KMS-11 (cell line): Measurements from ENCODE around the gene STARD6.
"Not testable (repeated sequence)": the region's sequence is repeated elsewhere in the genome, so short reads cannot be mapped to it uniquely, and the experiment has no call there.

ENCODE experiments used
- H2AFZ ChIP-seq: fragments of 200-600 bp; sonication (generic); 2 replicates; pipeline ENCODE4 v1.6.1; 2016; ENCODE audit warnings: antibody characterized with exemption, mixed run types, low read depth
- H3K27ac ChIP-seq: fragments of 200-600 bp; sonication (generic); 2 replicates; pipeline ENCODE4 v1.6.1; 2016; ENCODE audit warnings: mild to moderate bottlenecking, mixed run types
- H3K27me3 ChIP-seq: fragments of 200-600 bp; sonication (generic); 2 replicates; pipeline ENCODE4 v1.6.1; 2017; ENCODE audit warnings: mild to moderate bottlenecking, low read depth, mixed run types, moderate library complexity; ENCODE audit not compliant: insufficient read depth
- H3K36me3 ChIP-seq: fragments of 200-600 bp; sonication (generic); 2 replicates; pipeline ENCODE4 v1.6.1; 2017; ENCODE audit warnings: mild to moderate bottlenecking, mixed run types; ENCODE audit not compliant: insufficient read depth
- H3K4me1 ChIP-seq: fragments of 200-600 bp; sonication (generic); 2 replicates; pipeline ENCODE4 v1.6.1; 2016; ENCODE audit warnings: mild to moderate bottlenecking, low read depth, mixed run types; ENCODE audit not compliant: poor library complexity, severe bottlenecking
- H3K4me2 ChIP-seq: fragments of 200-600 bp; sonication (generic); 2 replicates; pipeline ENCODE4 v1.7.0; 2016; ENCODE audit warnings: mild to moderate bottlenecking, mixed run types
- H3K4me3 ChIP-seq: fragments of 200-600 bp; sonication (generic); IDR thresholded peaks from 2 replicates; pipeline ENCODE4 v1.6.1; 2017; ENCODE audit warnings: low read depth, low read length, mixed read lengths; ENCODE audit not compliant: insufficient read depth
- H3K79me2 ChIP-seq: fragments of 200-600 bp; sonication (generic); 2 replicates; pipeline ENCODE4 v1.6.1; 2016; ENCODE audit warnings: low read depth, mixed run types; ENCODE audit not compliant: insufficient read depth
- H3K9ac ChIP-seq: fragments of 200-600 bp; sonication (generic); 2 replicates; pipeline ENCODE4 v1.6.1; 2016; ENCODE audit warnings: mild to moderate bottlenecking, mixed run types
- H4K20me1 ChIP-seq: fragments of 200-600 bp; sonication (generic); 2 replicates; pipeline ENCODE4 v1.6.1; 2016; ENCODE audit warnings: mild to moderate bottlenecking, mixed run types; ENCODE audit not compliant: insufficient read depth
- TF ChIP-seq, protein P1 (sequence below): fragments of 200-600 bp; sonication (generic); conservative IDR thresholded peaks from 2 replicates; pipeline ENCODE4 v1.6.1; 2017; ENCODE audit warnings: low read depth, mild to moderate bottlenecking, antibody characterized with exemption, low read length, moderate library complexity, mixed read lengths

Gene STARD6

DNA sequence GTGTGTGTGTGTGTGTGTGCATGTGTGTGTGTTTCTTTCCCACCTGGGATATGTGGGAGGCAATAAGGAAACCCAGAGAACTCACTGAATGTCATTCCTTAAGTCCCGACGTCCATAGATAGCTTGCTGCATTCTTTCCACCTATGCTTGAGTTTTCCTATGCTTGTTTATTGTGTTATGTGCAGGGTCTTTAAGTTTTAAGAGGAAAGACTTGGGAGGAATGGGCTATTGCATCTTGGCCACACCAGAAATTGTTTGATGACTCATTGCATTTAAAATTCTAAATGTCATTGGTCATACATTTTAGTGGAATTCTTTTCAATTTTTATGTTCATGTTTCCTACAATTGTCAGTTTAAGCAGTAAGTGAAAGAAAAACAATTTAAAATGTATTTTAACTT, 33.7 kb downstream of the STARD6 start:
- no peak overlapping the region for H3K27ac ChIP-seq
- H3K36me3 ChIP-seq, result no peaks in the 10 kb centered on the region
- H3K27me3 ChIP-seq, result no peaks in the 10 kb centered on the region
- H3K9ac ChIP-seq, result no peak overlapping the region
- no peak overlapping the region for H2AFZ ChIP-seq
- no peaks in the 10 kb centered on the region for H3K4me1 ChIP-seq
- no peaks in the 10 kb centered on the region for H3K79me2 ChIP-seq
- no peaks in the 10 kb centered on the region for H4K20me1 ChIP-seq
- no peak overlapping the region for H3K4me2 ChIP-seq
- TF ChIP-seq, protein P1, sequence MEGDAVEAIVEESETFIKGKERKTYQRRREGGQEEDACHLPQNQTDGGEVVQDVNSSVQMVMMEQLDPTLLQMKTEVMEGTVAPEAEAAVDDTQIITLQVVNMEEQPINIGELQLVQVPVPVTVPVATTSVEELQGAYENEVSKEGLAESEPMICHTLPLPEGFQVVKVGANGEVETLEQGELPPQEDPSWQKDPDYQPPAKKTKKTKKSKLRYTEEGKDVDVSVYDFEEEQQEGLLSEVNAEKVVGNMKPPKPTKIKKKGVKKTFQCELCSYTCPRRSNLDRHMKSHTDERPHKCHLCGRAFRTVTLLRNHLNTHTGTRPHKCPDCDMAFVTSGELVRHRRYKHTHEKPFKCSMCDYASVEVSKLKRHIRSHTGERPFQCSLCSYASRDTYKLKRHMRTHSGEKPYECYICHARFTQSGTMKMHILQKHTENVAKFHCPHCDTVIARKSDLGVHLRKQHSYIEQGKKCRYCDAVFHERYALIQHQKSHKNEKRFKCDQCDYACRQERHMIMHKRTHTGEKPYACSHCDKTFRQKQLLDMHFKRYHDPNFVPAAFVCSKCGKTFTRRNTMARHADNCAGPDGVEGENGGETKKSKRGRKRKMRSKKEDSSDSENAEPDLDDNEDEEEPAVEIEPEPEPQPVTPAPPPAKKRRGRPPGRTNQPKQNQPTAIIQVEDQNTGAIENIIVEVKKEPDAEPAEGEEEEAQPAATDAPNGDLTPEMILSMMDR, result no peak
- H3K4me3 ChIP-seq, result no peak overlapping the region

DNA sequence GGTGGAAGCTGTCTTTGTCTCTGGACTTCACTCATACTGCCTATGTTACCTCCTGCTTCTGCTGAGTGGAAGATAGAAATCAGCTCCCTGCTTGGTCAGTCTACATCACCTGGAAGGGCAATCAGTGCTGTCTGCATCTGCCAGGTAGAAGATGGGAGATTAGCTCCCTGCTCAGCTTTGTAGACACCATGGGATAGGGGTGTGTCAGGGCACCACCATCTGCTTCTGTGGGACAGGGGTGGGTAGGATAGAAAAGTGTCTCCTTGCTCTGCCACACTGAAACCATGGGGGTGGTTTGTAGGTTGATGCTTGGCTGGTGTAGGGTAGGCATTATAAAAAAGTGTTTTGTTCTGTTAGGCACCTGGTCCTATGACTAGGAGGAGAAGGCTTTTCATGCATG, 34.1 kb downstream of the STARD6 start:
- no peak overlapping the region for H3K9ac ChIP-seq
- TF ChIP-seq, protein P1, result no peak
- H3K27ac ChIP-seq, result no peak overlapping the region
- H3K4me3 ChIP-seq, result no peak overlapping the region
- H2AFZ ChIP-seq, result no peak overlapping the region
- H3K4me1 ChIP-seq, result no peaks in the 10 kb centered on the region
- H3K4me2 ChIP-seq, result no peak overlapping the region
- no peaks in the 10 kb centered on the region for H3K27me3 ChIP-seq
- H3K36me3 ChIP-seq, result no peaks in the 10 kb centered on the region
- no peaks in the 10 kb centered on the region for H4K20me1 ChIP-seq
- H3K79me2 ChIP-seq, result no peaks in the 10 kb centered on the region

DNA sequence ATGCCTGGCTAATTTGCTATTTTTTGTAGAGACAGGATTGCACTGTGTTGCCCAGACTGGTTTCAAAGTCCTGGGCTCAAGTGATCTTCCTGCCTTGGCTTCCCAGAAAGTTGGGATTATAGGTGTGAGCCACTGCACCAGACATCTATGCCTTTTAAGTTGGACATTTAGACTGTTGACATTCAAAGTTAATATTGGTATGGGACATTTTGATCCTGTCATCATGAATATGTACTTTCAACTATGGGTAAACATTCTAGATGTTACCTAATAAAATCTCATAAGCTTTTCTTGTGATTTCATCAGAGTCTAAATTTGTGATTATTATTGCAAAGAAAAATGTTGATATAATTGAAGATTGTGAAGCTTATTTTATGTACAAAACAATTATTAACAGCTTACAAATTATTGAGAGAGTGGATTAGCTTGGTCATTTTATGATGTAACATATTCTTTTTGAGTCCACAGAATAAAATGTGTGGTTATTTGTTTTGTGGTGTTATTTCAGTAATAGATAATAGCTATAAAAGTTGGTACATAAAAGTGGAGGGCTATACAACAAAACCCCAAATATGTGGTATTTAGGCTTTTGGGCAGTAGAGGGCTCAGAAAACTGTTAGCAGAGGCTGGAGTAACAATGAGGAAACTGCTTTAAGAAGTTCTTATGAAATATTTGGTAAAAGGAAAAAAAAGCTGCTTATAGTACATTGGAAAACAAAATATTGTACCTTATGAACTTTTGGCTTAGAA, 41.4 kb downstream of the STARD6 start:
- Histone ChIP-seq H3K27me3 (no peaks in the 10 kb centered on the region), H3K4me2 (no peak overlapping the region)
- TF ChIP-seq, protein P1, result no peak

DNA sequence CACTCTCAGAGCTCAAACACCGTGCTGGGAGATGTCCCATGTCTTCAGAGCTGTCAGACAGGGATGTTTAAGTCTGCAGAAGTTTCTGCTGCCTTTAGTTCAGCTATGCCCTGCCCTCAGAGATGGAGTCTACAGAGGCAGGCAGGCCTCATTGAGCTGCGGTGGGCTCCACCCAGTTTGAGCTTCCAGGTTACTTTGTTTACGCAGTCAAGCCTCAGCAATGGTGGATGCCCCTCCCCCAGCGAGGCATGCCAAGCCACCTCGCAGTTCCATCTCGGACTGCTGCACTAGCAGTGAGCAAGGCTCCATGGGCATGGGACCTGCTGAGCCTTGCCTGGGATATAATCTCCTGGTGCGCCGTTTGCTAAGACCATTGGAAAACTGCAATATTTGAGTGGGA, 48.1 kb downstream of the STARD6 start:
- H2AFZ ChIP-seq, H3K9ac ChIP-seq, H3K4me1 ChIP-seq, H3K27ac ChIP-seq, H3K27me3 ChIP-seq, H4K20me1 ChIP-seq, H3K4me3 ChIP-seq, H3K36me3 ChIP-seq, H3K4me2 ChIP-seq, H3K79me2 ChIP-seq: not testable (repeated sequence)

More for the DNA sequence above, 41.4 kb downstream of the STARD6 start:
- H4K20me1 ChIP-seq, result no peaks in the 10 kb centered on the region
- no peak overlapping the region for H2AFZ ChIP-seq
- no peaks in the 10 kb centered on the region for H3K36me3 ChIP-seq
- H3K27ac ChIP-seq, result no peak overlapping the region
- no peaks in the 10 kb centered on the region for H3K79me2 ChIP-seq
- H3K4me1 ChIP-seq, result no peaks in the 10 kb centered on the region
- H3K9ac ChIP-seq, result no peak overlapping the region
- H3K4me3 ChIP-seq, result no peak overlapping the region

DNA sequence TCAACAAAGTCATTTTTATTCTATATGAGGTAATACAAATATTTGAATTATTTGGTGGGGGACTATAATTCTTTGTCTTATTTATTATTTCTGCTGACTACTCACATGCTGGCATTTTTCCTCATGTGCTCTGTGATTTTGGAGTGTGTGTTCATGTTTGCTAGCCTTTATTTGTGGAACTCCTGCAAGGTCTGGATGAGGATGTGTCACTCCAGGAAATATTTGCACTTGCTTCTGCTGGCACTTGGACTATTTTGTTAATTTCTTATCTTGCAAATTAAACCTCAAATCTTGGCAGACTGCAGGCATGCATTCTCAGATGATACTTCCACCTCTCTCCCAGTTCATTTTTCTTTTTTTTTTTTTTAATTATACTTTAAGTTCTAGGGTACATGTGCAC, 54.2 kb downstream of the STARD6 start:
- Histone ChIP-seq H4K20me1 (no peaks in the 10 kb centered on the region), H3K4me2 (no peak overlapping the region), H3K4me1 (no peaks in the 10 kb centered on the region), H2AFZ (no peak overlapping the region), H3K79me2 (no peaks in the 10 kb centered on the region), H3K27me3 (no peaks in the 10 kb centered on the region), H3K4me3 (no peak overlapping the region), H3K27ac (no peak overlapping the region), H3K9ac (no peak overlapping the region), H3K36me3 (no peaks in the 10 kb centered on the region)
- TF ChIP-seq, protein P1, result no peak

DNA sequence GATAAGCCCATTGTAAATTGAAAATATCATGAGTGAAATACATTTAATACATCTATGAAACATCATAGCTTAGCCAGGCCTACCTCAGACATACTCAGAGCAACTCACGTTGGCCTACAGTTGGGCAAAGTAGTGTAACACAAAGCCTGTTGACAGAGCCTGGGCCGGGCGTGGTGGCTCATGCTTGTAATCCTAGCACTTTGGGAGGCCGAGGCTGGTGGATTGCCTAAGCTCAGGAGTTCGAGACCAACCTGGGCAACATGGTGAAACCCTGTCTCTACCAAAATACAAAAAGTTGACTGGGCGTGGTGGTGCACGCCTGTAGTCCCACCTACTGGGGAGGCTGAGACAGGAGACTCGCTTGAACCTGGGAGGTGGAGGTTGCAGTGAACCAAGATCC, 58.7 kb downstream of the STARD6 start:
- not testable (repeated sequence) for H3K79me2 ChIP-seq, H3K9ac ChIP-seq, H4K20me1 ChIP-seq, H3K36me3 ChIP-seq, H3K27me3 ChIP-seq, H2AFZ ChIP-seq, H3K27ac ChIP-seq, H3K4me2 ChIP-seq, H3K4me3 ChIP-seq, H3K4me1 ChIP-seq
